Heart right ventricle (tissue), 16 donors: ENCODE measurements around the gene SLC37A2. TPM values are rescaled to one million over a fixed set of nuclear protein-coding genes. Genes with fewer than 3 reads are reported as not detected.

Experiments used
- ATAC-seq, 8 donors: fragments of 200-7000 bp; cut with Tn5 transposase; one replicate each; pipeline ENCODE4 v1.9.1; 2020; ENCODE audit warnings: mild to moderate bottlenecking in 8 of 8, moderate library complexity in 8 of 8, moderate number of reproducible peaks in 1 of 8
- DNase-seq, 2 donors: peaks; one replicate each; pipeline ENCODE4 v3.0.0-alpha.2; 2020
- H3K27ac ChIP-seq, 10 donors: fragments of 200-600 bp; sonication (generic) in 2 of 10; one replicate each; pipeline versions ENCODE4 v1.5.0 to v1.8.0; 2020 to 2022; ENCODE audit warnings: mild to moderate bottlenecking in 3 of 10
- H3K27me3 ChIP-seq, 7 donors: fragments of 200-600 bp; one replicate each; pipeline ENCODE4 v1.8.0; 2021 to 2022; ENCODE audit warnings: mild to moderate bottlenecking in 2 of 7
- H3K36me3 ChIP-seq, 9 donors: fragments of 200-600 bp; sonication (generic) in 1 of 9; one replicate each; pipeline versions ENCODE4 v1.5.0 to v1.8.0; 2020 to 2022; ENCODE audit warnings: mild to moderate bottlenecking in 2 of 9
- H3K4me1 ChIP-seq, 9 donors: fragments of 200-600 bp; sonication (generic) in 1 of 9; one replicate each; pipeline versions ENCODE4 v1.5.0 to v1.8.0; 2020 to 2022; ENCODE audit warnings: mild to moderate bottlenecking in 4 of 9
- H3K4me3 ChIP-seq, 10 donors: fragments of 200-600 bp; sonication (generic) in 2 of 10; one replicate each; pipeline versions ENCODE4 v1.5.0 to v1.8.0; 2020 to 2022; ENCODE audit warnings: mild to moderate bottlenecking in 7 of 10, moderate library complexity in 2 of 10
- H3K9me3 ChIP-seq, 11 donors: fragments of 200-600 bp in 10 of 11; sonication (generic) in 2 of 11; one replicate each; pipeline versions ENCODE4 v1.5.0 to v1.8.0; 2013 to 2022; ENCODE audit warnings: mild to moderate bottlenecking in 2 of 11, control low read depth in 1 of 11, moderate library complexity in 1 of 11
- CTCF ChIP-seq, 9 donors: fragments of 200-600 bp; sonication (generic) in 2 of 9; IDR thresholded peaks; one replicate each; pipeline versions ENCODE4 v1.5.0 to v1.8.0; 2021 to 2022; ENCODE audit warnings: antibody characterized with exemption in 9 of 9, mild to moderate bottlenecking in 5 of 9, moderate library complexity in 1 of 9
- WGBS, 2 donors: extraction: QIAGEN DNeasy Blood & Tissue Kit; methylation state at CpG; one replicate each; pipeline ENCODE4 v1.1.7; 2013; ENCODE audit warnings: inconsistent platforms in 1 of 2; 5-methylcytosine and 5-hydroxymethylcytosine counted together
- intact Hi-C, 10 donors: fragments of 100-400 bp; cut with DNase I; formaldehyde crosslinking; loops; one replicate each; pipeline versions ENCODE4 v1.11.1 to v1.14.2; 2022
- polyA plus RNA-seq, 2 donors: library from polyadenylated mRNA; stranded (reverse); fragments of 200-250 nt; gene quantifications; one replicate each; pipeline ENCODE4 v1.2.3, GENCODE V29; 2013
- total RNA-seq, 10 donors: library from RNA; stranded (reverse); fragmentation: NEBNext Ultra II Directional in 3 of 10; extraction: Animal tissue kit (Norgen Biotek cat#: 25700) in 3 of 10; gene quantifications; one replicate each; pipeline versions ENCODE4 v1.2.1 to v1.2.4, GENCODE V29; 2021 to 2023
- donor health status: Arrhythmogenic right ventricular cardiomyopathy.
- donor health status: ischemic (EF 13 %, LVEDD 7.1; RV severe dilation, severe dysfunction).
- donor health status: healthy with polysubstance abuse.
- donor health status: DM: no; HTN: yes; CAD: no.
- donor health status: DM: no; HTN: no; CAD: no.
- donor health status: ischemic (EF 25% LVEDD 6.9; RV normal size, moderate dysfunction).
- donor health status: ischemic (EF 25% LVEDD 5.7; RV mildly dilated, moderate dysfunction).
- donor health status: healthy.
- donor health status: DM: yes; HTN: yes; CAD: no.
- donor health status: Ischemic cardiomyopathy.
- donor health status: ischemic (EF 35%, LVEDD 5.7; RV mildly dilated, moderate dysfunction).
- donor health status: nonischemic (EF 11% LVEDD 7.7; RV severe dilation, severe dysfunction).
- donor health status: DM: yes; HTN: yes; CAD: no.
- donor health status: PGD.
- donor health status: ischemic (EF 29% LVEDD 5.4; RV normal size, mild dysfunction).
- donor health status: nonischemic (EF 23%, LVEDD 6.1; RV moderate dilation, normal function).

SLC37A2 gene
- total and polyA plus RNA-seq, 12 donors, result 0.74 to 10.5 (median 1.3) TPM

GRCh38 chr11:125138966-125139365, 75.9 kb downstream of the SLC37A2 start:
- DNase-seq (no peak), ATAC-seq (no peak)
- intact Hi-C loops, result no loop called here
- H3K9me3 ChIP-seq, result no peaks in the 10 kb centered on the region
- TF ChIP-seq CTCF (IDR thresholded peaks at IDR 0.05), result no peak
- 85 to 88% methylated on average over 8 of the region's 8 CpGs for WGBS, 2 donors
- peaks cover 0 to 8% (median 0%) of the 10 kb centered on the region in 9 donors for H3K4me1 ChIP-seq
- no peak overlapping the region for H3K4me3 ChIP-seq
- no peaks in the 10 kb centered on the region for H3K36me3 ChIP-seq
- peaks cover 0 to 47% (median 30%) of the 10 kb centered on the region in 7 donors for H3K27me3 ChIP-seq
- H3K27ac ChIP-seq, result no peak overlapping the region

GRCh38 chr11:125139778-125140177, 76.7 kb downstream of the SLC37A2 start:
- Histone ChIP-seq H3K4me1 (peaks cover 0 to 8% (median 0%) of the 10 kb centered on the region in 9 donors), H3K27me3 (peaks cover 0 to 41% (median 31%) of the 10 kb centered on the region in 7 donors), H3K4me3 (no peak overlapping the region), H3K27ac (no peak overlapping the region), H3K9me3 (no peaks in the 10 kb centered on the region), H3K36me3 (no peaks in the 10 kb centered on the region)
- no peak for TF ChIP-seq CTCF (IDR thresholded peaks at IDR 0.05)
- DNase-seq (no peak), ATAC-seq (no peak)
- 58 to 63% methylated on average over 3 of the region's 3 CpGs for WGBS, 2 donors
- intact Hi-C loops, result loop anchor here in 8 of 10 donors (2.0 to 10.0 kb wide), 8 partner anchors 45 to 182 kb away; no protein-coding TSS in a partner anchor

Other genes starting within 250 kb of the SLC37A2 start
- 1 to 10 TPM; 1.5 to 7.8 (median 3.6) TPM for gene ROBO3, start 197.9 kb upstream of the SLC37A2 start, total RNA-seq
- 10 to 100 TPM in 1 of 2 donors, 1 to 10 TPM in 1; 4.9 to 19.8 TPM for gene ROBO3, start 197.9 kb upstream of the SLC37A2 start, polyA plus RNA-seq
- gene ROBO4, start 165.4 kb upstream of the SLC37A2 start, total RNA-seq, result 10 to 100 TPM; 14.2 to 42.6 (median 22.0) TPM
- 10 to 100 TPM; 17.9 to 39.1 TPM for gene ROBO4, start 165.4 kb upstream of the SLC37A2 start, polyA plus RNA-seq
- not detected for gene HEPN1, start 144.1 kb upstream of the SLC37A2 start, total RNA-seq
- under 1 TPM in 1 of 2 donors, not detected in 1; 0.03 TPM for gene HEPN1, start 144.1 kb upstream of the SLC37A2 start, polyA plus RNA-seq
- 1 to 10 TPM in 1 of 10 donors, under 1 TPM in 7, not detected in 2; 0.12 to 1.3 (median 0.35) TPM for gene HEPACAM, start 127.3 kb upstream of the SLC37A2 start, total RNA-seq
- gene HEPACAM, start 127.3 kb upstream of the SLC37A2 start, polyA plus RNA-seq, result under 1 TPM; 0.22 to 0.52 TPM
- under 1 TPM; 0.07 to 0.83 (median 0.20) TPM for gene CCDC15, start 109.1 kb upstream of the SLC37A2 start, total RNA-seq
- gene CCDC15, start 109.1 kb upstream of the SLC37A2 start, polyA plus RNA-seq, result under 1 TPM; 0.10 to 0.44 TPM
- gene TMEM218, start 48.3 kb downstream of the SLC37A2 start, total RNA-seq, result 1 to 10 TPM; 4.5 to 7.8 (median 6.7) TPM
- gene TMEM218, start 48.3 kb downstream of the SLC37A2 start, polyA plus RNA-seq, result 10 to 100 TPM in 1 of 2 donors, 1 to 10 TPM in 1; 7.6 to 17.1 TPM
- gene PKNOX2, start 101.4 kb downstream of the SLC37A2 start, total RNA-seq, result 1 to 10 TPM; 3.1 to 5.8 (median 4.9) TPM
- gene PKNOX2, start 101.4 kb downstream of the SLC37A2 start, polyA plus RNA-seq, result 1 to 10 TPM; 2.5 to 3.1 TPM